ENCODE measurements around the gene PKD1L1. TPM values are rescaled to one million over a fixed set of nuclear protein-coding genes. Genes with fewer than 3 reads are reported as not detected.

The PKD1L1 gene
- total RNA-seq, 4 donors from 2014 or later: 0.06 to 0.19 (median 0.13) TPM; not detected in 1

DNA sequence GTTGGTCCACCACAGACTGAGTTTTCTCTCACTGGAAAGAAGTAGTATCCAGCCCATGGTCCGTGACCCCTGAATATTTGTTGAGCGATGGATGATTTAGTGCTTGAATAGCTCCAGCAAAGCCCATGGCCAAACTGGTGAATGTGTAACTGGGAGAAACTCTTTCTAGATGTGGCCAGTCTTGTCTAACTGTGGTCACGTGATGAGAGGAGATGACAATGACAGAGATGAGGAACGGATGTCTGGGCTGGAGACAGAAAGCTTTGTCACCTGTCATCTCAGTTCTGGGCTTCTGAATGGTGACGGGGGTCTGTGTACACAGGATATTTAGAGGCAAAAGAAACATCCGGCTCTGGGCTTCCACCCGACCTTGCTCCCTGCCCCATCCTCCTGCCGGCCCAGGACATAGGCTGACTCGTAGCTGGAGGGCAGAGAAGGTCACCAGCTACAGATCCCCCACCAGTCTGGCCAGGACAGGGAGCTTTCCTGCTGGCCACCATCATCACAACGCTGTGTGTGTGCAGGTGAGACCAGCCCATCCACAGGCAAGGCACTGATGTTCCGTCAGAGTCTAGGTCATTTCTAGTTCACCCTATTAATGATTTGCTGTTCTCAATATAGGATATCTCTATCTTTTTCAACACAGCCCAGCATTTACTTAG lies 213.8 kb downstream of the PKD1L1 start:
- intact Hi-C loops (cut with DNase I): no loop called here
- H3K4me1 ChIP-seq: no peaks in the 10 kb centered on the region
- no peak for DNase-seq
- no peaks in the 10 kb centered on the region for H3K36me3 ChIP-seq
- no peak for TF ChIP-seq POLR2A (IDR thresholded peaks at IDR 0.05)
- TF ChIP-seq, protein P1, sequence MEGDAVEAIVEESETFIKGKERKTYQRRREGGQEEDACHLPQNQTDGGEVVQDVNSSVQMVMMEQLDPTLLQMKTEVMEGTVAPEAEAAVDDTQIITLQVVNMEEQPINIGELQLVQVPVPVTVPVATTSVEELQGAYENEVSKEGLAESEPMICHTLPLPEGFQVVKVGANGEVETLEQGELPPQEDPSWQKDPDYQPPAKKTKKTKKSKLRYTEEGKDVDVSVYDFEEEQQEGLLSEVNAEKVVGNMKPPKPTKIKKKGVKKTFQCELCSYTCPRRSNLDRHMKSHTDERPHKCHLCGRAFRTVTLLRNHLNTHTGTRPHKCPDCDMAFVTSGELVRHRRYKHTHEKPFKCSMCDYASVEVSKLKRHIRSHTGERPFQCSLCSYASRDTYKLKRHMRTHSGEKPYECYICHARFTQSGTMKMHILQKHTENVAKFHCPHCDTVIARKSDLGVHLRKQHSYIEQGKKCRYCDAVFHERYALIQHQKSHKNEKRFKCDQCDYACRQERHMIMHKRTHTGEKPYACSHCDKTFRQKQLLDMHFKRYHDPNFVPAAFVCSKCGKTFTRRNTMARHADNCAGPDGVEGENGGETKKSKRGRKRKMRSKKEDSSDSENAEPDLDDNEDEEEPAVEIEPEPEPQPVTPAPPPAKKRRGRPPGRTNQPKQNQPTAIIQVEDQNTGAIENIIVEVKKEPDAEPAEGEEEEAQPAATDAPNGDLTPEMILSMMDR (IDR thresholded peaks at IDR 0.05): no peak
- no peak overlapping the region for H3K4me3 ChIP-seq
- 74 to 81% methylated on average over 8 to 10 of the region's 11 CpGs for WGBS, 2 donors
- no peaks in the 10 kb centered on the region for H3K9me3 ChIP-seq
- peaks cover 0 to 26% (median 0%) of the 10 kb centered on the region in 4 donors for H3K27me3 ChIP-seq
- no peak overlapping the region for H3K27ac ChIP-seq

DNA sequence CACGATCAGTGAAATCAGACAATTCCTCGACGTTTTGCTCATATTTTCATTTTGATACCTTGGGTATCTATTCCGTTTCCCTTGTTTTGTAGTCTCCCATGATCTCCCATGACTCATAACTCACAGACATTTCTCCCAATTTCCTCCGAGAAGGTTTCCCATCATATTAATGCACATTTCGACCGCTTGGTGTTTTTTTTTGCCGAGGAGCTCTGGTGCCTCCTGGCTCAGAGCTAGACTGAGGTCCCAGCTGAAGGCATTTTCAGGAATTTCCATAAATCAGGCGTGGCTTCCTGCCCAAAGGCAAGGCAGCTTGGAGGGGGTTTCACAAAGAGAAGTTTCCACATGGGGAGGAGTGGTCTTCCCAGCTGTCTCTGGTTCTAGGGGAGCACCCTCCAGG lies 218.1 kb downstream of the PKD1L1 start:
- intact Hi-C loops (cut with DNase I): no loop called here
- Histone ChIP-seq H3K36me3 (no peaks in the 10 kb centered on the region), H3K4me3 (no peak overlapping the region), H3K27ac (no peak overlapping the region), H3K27me3 (peaks cover 0 to 20% (median 0%) of the 10 kb centered on the region in 4 donors), H3K4me1 (no peaks in the 10 kb centered on the region), H3K9me3 (no peaks in the 10 kb centered on the region)
- no peak for DNase-seq
- TF ChIP-seq, protein P1 (IDR thresholded peaks at IDR 0.05): no peak
- TF ChIP-seq POLR2A (IDR thresholded peaks at IDR 0.05): no peak
- 74 to 82% methylated on average over 8 of the region's 9 CpGs for WGBS, 2 donors

GRCh38 chr7:47726047-47726726 lies 222.1 kb downstream of the PKD1L1 start:
- H3K4me3 ChIP-seq: no peak overlapping the region
- DNase-seq: no peak
- H3K9me3 ChIP-seq: no peaks in the 10 kb centered on the region
- no peaks in the 10 kb centered on the region for H3K27me3 ChIP-seq
- TF ChIP-seq, protein P1 (IDR thresholded peaks at IDR 0.05): no peak
- TF ChIP-seq POLR2A (IDR thresholded peaks at IDR 0.05): no peak
- no peaks in the 10 kb centered on the region for H3K4me1 ChIP-seq
- 87 to 97% methylated on average over 3 of the region's 3 CpGs for WGBS, 2 donors
- H3K27ac ChIP-seq: no peak overlapping the region
- intact Hi-C loops (cut with DNase I): no loop called here
- no peaks in the 10 kb centered on the region for H3K36me3 ChIP-seq

- WGBS, 2 donors: 47 to 55% methylated on average over 4 of the region's 4 CpGs
- intact Hi-C loops (cut with DNase I): no loop called here
- H3K27me3 ChIP-seq: no peaks in the 10 kb centered on the region
- DNase-seq: no peak
- H3K4me1 ChIP-seq: no peaks in the 10 kb centered on the region
- H3K4me3 ChIP-seq: no peak overlapping the region
- no peaks in the 10 kb centered on the region for H3K9me3 ChIP-seq
- no peak for TF ChIP-seq POLR2A (IDR thresholded peaks at IDR 0.05)
- TF ChIP-seq, protein P1 (IDR thresholded peaks at IDR 0.05): no peak
- no peak overlapping the region for H3K27ac ChIP-seq
- no peaks in the 10 kb centered on the region for H3K36me3 ChIP-seq
Observed at GRCh38 chr7:47725031-47725780, 223.1 kb downstream of the PKD1L1 start.

Other genes with a start within 250 kb of the PKD1L1 start
- 10 to 100 TPM; 15.2 to 31.6 (median 24.0) TPM for gene HUS1, start 31.1 kb upstream of the PKD1L1 start, total RNA-seq
- not detected for gene SUN3, start 80.6 kb upstream of the PKD1L1 start, total RNA-seq
- 1 to 10 TPM in 2 of 4 donors, under 1 TPM in 2; 0.57 to 2.3 (median 1.0) TPM for gene C7orf57, start 87.1 kb upstream of the PKD1L1 start, total RNA-seq
- gene UPP1, start 140.8 kb upstream of the PKD1L1 start, total RNA-seq: 100 to 1,000 TPM in 1 of 4 donors, 10 to 100 TPM in 3; 21.5 to 178 (median 49.6) TPM
- 1 to 10 TPM in 3 of 4 donors, under 1 TPM in 1; 0.38 to 9.8 (median 4.9) TPM for gene ABCA13, start 223.0 kb upstream of the PKD1L1 start, total RNA-seq